ENCODE results near the gene HMGCLL1. TPM values are rescaled to one million over a fixed set of nuclear protein-coding genes. Genes with fewer than 3 reads are reported as not detected.

Gene HMGCLL1
- total RNA-seq, 3 donors from 2014 or later: 0.27 to 1.0 (median 0.46) TPM

DNA sequence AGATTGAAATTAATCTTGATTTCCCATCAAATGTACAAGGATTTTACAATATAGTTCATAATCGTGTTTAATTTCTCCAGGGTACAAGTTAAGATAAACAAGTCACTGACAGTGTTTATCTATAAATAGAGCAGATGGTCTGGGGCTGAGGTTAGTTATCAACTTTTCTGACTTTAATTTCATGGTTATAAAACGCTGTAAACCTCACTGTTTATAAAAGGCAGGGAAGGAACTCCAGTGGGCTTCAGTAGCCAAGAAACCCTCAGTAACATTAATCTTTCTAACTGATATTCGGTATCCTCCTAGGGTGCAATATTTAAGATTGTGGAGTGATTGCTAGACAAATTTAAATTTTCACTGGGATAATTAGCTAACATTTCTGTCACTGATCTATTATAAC is 183.1 kb downstream of the HMGCLL1 start:
- DNase-seq: no peak
- Histone ChIP-seq H3K4me1 (ENCODE audit: low read depth) (no peaks in the 10 kb centered on the region), H3K4me3 (no peak overlapping the region), H3K9me3 (no peaks in the 10 kb centered on the region), H3K36me3 (ENCODE audit: low read depth) (no peaks in the 10 kb centered on the region)
- no peak for ATAC-seq
- TF ChIP-seq, protein P1, sequence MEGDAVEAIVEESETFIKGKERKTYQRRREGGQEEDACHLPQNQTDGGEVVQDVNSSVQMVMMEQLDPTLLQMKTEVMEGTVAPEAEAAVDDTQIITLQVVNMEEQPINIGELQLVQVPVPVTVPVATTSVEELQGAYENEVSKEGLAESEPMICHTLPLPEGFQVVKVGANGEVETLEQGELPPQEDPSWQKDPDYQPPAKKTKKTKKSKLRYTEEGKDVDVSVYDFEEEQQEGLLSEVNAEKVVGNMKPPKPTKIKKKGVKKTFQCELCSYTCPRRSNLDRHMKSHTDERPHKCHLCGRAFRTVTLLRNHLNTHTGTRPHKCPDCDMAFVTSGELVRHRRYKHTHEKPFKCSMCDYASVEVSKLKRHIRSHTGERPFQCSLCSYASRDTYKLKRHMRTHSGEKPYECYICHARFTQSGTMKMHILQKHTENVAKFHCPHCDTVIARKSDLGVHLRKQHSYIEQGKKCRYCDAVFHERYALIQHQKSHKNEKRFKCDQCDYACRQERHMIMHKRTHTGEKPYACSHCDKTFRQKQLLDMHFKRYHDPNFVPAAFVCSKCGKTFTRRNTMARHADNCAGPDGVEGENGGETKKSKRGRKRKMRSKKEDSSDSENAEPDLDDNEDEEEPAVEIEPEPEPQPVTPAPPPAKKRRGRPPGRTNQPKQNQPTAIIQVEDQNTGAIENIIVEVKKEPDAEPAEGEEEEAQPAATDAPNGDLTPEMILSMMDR (IDR thresholded peaks at IDR 0.05): no peak
- intact Hi-C loops (cut with DNase I, micrococcal nuclease): no loop called here

DNA sequence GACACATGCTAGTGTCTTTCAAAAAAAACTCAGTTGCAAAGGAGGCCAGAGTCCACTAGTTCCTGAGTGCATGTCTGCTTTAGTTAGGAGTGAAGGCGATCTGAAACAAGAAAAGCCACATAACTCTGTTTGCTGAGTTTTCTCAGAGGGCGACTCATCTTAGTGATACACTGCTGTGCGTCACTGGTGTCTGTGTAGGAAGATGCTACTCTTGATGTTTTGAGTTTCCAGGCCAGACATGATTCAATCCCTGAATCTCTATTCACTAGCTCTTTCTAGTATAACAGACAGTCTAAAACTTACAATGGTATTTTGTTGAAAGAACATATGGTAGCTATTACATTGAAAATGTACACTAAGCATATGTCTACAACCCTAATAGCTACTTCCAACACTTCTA is 190.8 kb downstream of the HMGCLL1 start:
- TF ChIP-seq, protein P1 (IDR thresholded peaks at IDR 0.05): no peak
- intact Hi-C loops (cut with DNase I, micrococcal nuclease): no loop called here
- Histone ChIP-seq H3K4me3 (no peak overlapping the region), H3K4me1 (ENCODE audit: low read depth) (no peaks in the 10 kb centered on the region), H3K36me3 (ENCODE audit: low read depth) (no peaks in the 10 kb centered on the region), H3K9me3 (no peaks in the 10 kb centered on the region)
- ATAC-seq: no peak
- no peak for DNase-seq

Data from mucosa of descending colon (tissue), 3 donors.